HepG2 (cell line): ENCODE data around the gene NINJ2. TPM values are rescaled to one million over a fixed set of nuclear protein-coding genes. Genes with fewer than 3 reads are reported as not detected.

Source experiments
- EZH2 ChIP-seq: conservative IDR thresholded peaks from 2 replicates; pipeline ENCODE4 v1.6.1; 2012; ENCODE audit warnings: mild to moderate bottlenecking, low read depth, low read length, moderate library complexity
- FLYWCH1 ChIP-seq: sonication (generic); formaldehyde crosslinking; IDR thresholded peaks from 2 replicates; pipeline ENCODE4 v1.8.1; 2023; ENCODE audit warnings: mild to moderate bottlenecking, missing genetic modification reagents
- IKZF4 ChIP-seq: sonication (generic); formaldehyde crosslinking; IDR thresholded peaks from 2 replicates; pipeline ENCODE4 v1.5.1; 2020; ENCODE audit warnings: borderline replicate concordance, mild to moderate bottlenecking, low read depth, missing genetic modification reagents; ENCODE audit errors: not compliant biosample characterization
- MIXL1 ChIP-seq: IDR thresholded peaks from 2 replicates; pipeline ENCODE4 v1.6.1; 2016
- NFATC3 ChIP-seq: sonication (generic); formaldehyde crosslinking; IDR thresholded peaks from 2 replicates; pipeline ENCODE4 v1.5.1; 2020; ENCODE audit warnings: mild to moderate bottlenecking, missing genetic modification reagents
- PLRG1 ChIP-seq: fragments of 450-650 bp; conservative IDR thresholded peaks from 2 replicates; pipeline ENCODE4 v1.6.1; 2016
- POLR2G ChIP-seq: fragments of 200-400 bp; formaldehyde crosslinking; IDR thresholded peaks from 2 replicates; pipeline ENCODE4 v1.6.1; 2018; ENCODE audit warnings: mild to moderate bottlenecking, low read depth, low read length, moderate library complexity
- PTBP1 ChIP-seq: fragments of 200-400 bp; formaldehyde crosslinking; IDR thresholded peaks from 2 replicates; pipeline ENCODE4 v1.6.1; 2018; ENCODE audit warnings: low read length, low read depth; ENCODE audit not compliant: poor library complexity, severe bottlenecking
- RARA ChIP-seq: IDR thresholded peaks from 2 replicates; pipeline ENCODE4 v1.6.1; 2016; ENCODE audit warnings: missing genetic modification reagents, missing compliant biosample characterization
- SRSF1 ChIP-seq: fragments of 200-400 bp; formaldehyde crosslinking; optimal IDR thresholded peaks from 2 replicates; pipeline ENCODE3; 2017; ENCODE audit warnings: mild to moderate bottlenecking, low read depth, low read length, moderate library complexity
- SYNCRIP ChIP-seq: fragments of 200-400 bp; formaldehyde crosslinking; IDR thresholded peaks from 2 replicates; pipeline ENCODE4 v1.6.1; 2018; ENCODE audit warnings: mild to moderate bottlenecking, low read depth, low read length; ENCODE audit not compliant: insufficient read depth
- ZMAT3 ChIP-seq: sonication (generic); formaldehyde crosslinking; conservative IDR thresholded peaks from 2 replicates; pipeline ENCODE4 v1.7.0; 2021; ENCODE audit warnings: missing genetic modification reagents
- ZNF124 ChIP-seq: sonication (generic); formaldehyde crosslinking; IDR thresholded peaks from 2 replicates; pipeline ENCODE4 v1.4.0; 2020; ENCODE audit warnings: missing genetic modification reagents
- ZNF234 ChIP-seq: sonication (generic); formaldehyde crosslinking; conservative IDR thresholded peaks from 2 replicates; pipeline ENCODE4 v1.5.1; 2020; ENCODE audit warnings: mild to moderate bottlenecking, missing genetic modification reagents
- ZNF256 ChIP-seq: sonication (generic); formaldehyde crosslinking; conservative IDR thresholded peaks from 2 replicates; pipeline ENCODE4 v1.4.0; 2020; ENCODE audit warnings: missing genetic modification reagents
- ZNF567 ChIP-seq: sonication (generic); formaldehyde crosslinking; IDR thresholded peaks from 2 replicates; pipeline ENCODE4 v1.8.1; 2023; ENCODE audit warnings: mild to moderate bottlenecking, missing genetic modification reagents, borderline replicate concordance
- ZNF589 ChIP-seq: sonication (generic); formaldehyde crosslinking; conservative IDR thresholded peaks from 2 replicates; pipeline ENCODE4 v1.8.0; 2022; ENCODE audit warnings: mild to moderate bottlenecking, moderate library complexity, missing genetic modification reagents
- polyA plus RNA-seq, 8 experiments: library from polyadenylated mRNA; depleted of rRNA in 3 of 8; stranded (reverse) in 7 of 8; unstranded in 1 of 8; fragments of >200 nt; fragmentation: Illumina TruSeq in 4 of 8; extraction: Trizol in 4 of 8; gene quantifications; 2 replicates each; pipeline versions ENCODE4 v1.2.1 to v1.2.3, GENCODE V29; 2011 to 2016; ENCODE audit warnings: low read depth in 4 of 8, missing spikeins in 1 of 8, mixed read lengths in 1 of 8; ENCODE audit not compliant: insufficient read depth in 1 of 8
- total RNA-seq, 5 experiments: library from RNA; depleted of rRNA; stranded (reverse); fragments of >200 nt; fragmentation: Illumina TruSeq; extraction: Trizol; gene quantifications; 2 replicates each; pipeline ENCODE4 v1.2.3, GENCODE V29; 2016; ENCODE audit warnings: low read depth in 1 of 5
- TF ChIP-seq, protein P1 (sequence below): sonication (generic); formaldehyde crosslinking; IDR thresholded peaks from 2 replicates; pipeline ENCODE4 v1.4.0; 2020; ENCODE audit warnings: mild to moderate bottlenecking, missing genetic modification reagents
- TF ChIP-seq, protein P2 (sequence below): sonication (generic); formaldehyde crosslinking; IDR thresholded peaks from 2 replicates; pipeline ENCODE4 v1.5.1; 2020; ENCODE audit warnings: mild to moderate bottlenecking, missing genetic modification reagents, moderate library complexity
- TF ChIP-seq, protein P3 (sequence below): sonication (generic); formaldehyde crosslinking; IDR thresholded peaks from 2 replicates; pipeline ENCODE4 v1.4.0; 2020; ENCODE audit warnings: missing genetic modification reagents, borderline replicate concordance
- TF ChIP-seq, protein P4 (sequence below): sonication (generic); formaldehyde crosslinking; IDR thresholded peaks from 2 replicates; pipeline ENCODE4 v1.4.0; 2020; ENCODE audit warnings: missing genetic modification reagents

NINJ2 gene
- total and polyA plus RNA-seq, 2 of the 13 experiments (the other 11 are each of a cell fraction or from before 2014, with no cell fraction given): 0.62 to 3.8 TPM

DNA sequence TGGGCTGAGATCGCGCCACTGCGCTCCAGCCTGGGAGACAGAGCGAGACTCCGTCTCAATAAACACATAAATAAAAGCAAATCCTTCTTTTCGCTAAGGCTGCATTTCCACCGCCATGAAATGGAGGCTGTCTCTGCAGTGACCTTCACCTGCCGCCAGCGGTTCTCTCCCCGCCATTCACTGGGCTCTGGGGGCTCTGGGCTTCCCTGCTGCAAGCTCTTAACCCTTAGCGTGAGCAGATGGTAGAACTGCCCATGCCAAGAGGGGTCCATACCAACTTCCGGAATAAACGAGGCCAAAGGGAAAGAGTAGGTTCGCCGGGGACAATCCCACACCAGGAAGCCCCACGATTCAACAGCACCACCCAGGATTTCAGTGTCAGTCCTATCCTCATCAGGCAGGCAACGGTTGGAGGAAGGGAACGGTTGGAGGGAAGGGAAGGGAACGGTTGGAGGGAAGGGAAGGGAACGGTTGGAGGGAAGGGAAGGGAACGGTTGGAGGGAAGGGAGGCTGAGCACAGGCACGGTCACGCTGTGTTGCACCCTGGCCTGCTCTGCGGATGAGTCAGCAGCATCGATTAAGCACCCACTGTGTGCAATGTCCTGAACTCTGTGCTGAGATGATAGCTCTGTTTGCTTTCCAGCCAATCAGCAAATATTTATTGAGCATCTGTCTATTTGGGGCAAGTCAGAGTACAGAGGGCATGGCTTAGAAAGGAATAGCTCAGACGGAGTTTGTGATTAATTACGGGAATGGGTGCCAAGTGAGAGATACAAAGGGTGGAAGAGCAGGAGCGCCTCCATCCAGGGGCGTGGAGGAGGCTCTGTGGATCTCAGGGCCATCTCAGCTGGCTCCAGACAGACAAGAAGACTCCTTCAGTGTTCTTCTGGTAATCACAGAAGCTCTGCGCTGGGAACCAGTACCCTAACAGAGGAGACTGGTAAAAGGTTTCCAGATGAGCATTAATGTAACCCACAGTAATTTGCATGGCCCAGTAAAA lies 77.9 kb downstream of the NINJ2 start (continued):
- TF ChIP-seq ZNF567 (no peak), SRSF1 (no peak), ZNF234 (CRISPR knock-in tag) (no peak), PTBP1 (no peak), SYNCRIP (no peak), IKZF4 (CRISPR knock-in tag) (no peak), ZNF256 (0 out of 2 replicates have a peak, but pooled peaks have one; percentile 42), PLRG1 (no peak), RARA (peak; percentile 95), MIXL1 (CRISPR knock-in tag) (peak; percentile 97), POLR2G (no peak), FLYWCH1 (CRISPR knock-in tag) (no peak), ZNF589 (CRISPR knock-in tag) (0 out of 2 replicates have a peak, but pooled peaks have one; percentile 63), ZMAT3 (CRISPR knock-in tag) (peak; percentile 54; the same call in 1 of the 2 replicates), EZH2 (no peak), NFATC3 (CRISPR knock-in tag) (no peak), ZNF124 (CRISPR knock-in tag) (no peak)
- TF ChIP-seq, protein P1, sequence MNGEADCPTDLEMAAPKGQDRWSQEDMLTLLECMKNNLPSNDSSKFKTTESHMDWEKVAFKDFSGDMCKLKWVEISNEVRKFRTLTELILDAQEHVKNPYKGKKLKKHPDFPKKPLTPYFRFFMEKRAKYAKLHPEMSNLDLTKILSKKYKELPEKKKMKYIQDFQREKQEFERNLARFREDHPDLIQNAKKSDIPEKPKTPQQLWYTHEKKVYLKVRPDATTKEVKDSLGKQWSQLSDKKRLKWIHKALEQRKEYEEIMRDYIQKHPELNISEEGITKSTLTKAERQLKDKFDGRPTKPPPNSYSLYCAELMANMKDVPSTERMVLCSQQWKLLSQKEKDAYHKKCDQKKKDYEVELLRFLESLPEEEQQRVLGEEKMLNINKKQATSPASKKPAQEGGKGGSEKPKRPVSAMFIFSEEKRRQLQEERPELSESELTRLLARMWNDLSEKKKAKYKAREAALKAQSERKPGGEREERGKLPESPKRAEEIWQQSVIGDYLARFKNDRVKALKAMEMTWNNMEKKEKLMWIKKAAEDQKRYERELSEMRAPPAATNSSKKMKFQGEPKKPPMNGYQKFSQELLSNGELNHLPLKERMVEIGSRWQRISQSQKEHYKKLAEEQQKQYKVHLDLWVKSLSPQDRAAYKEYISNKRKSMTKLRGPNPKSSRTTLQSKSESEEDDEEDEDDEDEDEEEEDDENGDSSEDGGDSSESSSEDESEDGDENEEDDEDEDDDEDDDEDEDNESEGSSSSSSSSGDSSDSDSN (CRISPR knock-in tag): peak; percentile 62
- TF ChIP-seq, protein P2, sequence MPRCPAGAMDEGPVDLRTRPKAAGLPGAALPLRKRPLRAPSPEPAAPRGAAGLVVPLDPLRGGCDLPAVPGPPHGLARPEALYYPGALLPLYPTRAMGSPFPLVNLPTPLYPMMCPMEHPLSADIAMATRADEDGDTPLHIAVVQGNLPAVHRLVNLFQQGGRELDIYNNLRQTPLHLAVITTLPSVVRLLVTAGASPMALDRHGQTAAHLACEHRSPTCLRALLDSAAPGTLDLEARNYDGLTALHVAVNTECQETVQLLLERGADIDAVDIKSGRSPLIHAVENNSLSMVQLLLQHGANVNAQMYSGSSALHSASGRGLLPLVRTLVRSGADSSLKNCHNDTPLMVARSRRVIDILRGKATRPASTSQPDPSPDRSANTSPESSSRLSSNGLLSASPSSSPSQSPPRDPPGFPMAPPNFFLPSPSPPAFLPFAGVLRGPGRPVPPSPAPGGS: no peak
- TF ChIP-seq, protein P3, sequence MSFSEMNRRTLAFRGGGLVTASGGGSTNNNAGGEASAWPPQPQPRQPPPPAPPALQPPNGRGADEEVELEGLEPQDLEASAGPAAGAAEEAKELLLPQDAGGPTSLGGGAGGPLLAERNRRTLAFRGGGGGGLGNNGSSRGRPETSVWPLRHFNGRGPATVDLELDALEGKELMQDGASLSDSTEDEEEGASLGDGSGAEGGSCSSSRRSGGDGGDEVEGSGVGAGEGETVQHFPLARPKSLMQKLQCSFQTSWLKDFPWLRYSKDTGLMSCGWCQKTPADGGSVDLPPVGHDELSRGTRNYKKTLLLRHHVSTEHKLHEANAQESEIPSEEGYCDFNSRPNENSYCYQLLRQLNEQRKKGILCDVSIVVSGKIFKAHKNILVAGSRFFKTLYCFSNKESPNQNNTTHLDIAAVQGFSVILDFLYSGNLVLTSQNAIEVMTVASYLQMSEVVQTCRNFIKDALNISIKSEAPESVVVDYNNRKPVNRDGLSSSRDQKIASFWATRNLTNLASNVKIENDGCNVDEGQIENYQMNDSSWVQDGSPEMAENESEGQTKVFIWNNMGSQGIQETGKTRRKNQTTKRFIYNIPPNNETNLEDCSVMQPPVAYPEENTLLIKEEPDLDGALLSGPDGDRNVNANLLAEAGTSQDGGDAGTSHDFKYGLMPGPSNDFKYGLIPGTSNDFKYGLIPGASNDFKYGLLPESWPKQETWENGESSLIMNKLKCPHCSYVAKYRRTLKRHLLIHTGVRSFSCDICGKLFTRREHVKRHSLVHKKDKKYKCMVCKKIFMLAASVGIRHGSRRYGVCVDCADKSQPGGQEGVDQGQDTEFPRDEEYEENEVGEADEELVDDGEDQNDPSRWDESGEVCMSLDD: no peak
- TF ChIP-seq, protein P4, sequence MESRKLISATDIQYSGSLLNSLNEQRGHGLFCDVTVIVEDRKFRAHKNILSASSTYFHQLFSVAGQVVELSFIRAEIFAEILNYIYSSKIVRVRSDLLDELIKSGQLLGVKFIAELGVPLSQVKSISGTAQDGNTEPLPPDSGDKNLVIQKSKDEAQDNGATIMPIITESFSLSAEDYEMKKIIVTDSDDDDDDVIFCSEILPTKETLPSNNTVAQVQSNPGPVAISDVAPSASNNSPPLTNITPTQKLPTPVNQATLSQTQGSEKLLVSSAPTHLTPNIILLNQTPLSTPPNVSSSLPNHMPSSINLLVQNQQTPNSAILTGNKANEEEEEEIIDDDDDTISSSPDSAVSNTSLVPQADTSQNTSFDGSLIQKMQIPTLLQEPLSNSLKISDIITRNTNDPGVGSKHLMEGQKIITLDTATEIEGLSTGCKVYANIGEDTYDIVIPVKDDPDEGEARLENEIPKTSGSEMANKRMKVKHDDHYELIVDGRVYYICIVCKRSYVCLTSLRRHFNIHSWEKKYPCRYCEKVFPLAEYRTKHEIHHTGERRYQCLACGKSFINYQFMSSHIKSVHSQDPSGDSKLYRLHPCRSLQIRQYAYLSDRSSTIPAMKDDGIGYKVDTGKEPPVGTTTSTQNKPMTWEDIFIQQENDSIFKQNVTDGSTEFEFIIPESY (CRISPR knock-in tag): peak; percentile 95
